ENCODE measurements around the gene DISP3.

DISP3 gene

GRCh38 chr1:11443043-11443442, 35.9 kb upstream of the DISP3 start:
- H3K4me2 ChIP-seq (ENCODE audit: insufficient read depth, low read length) = no peak overlapping the region

GRCh38 chr1:11443961-11444658, 34.8 kb upstream of the DISP3 start:
- no peak overlapping the region for H3K4me2 ChIP-seq (ENCODE audit: insufficient read depth, low read length)
- no peaks in the 10 kb centered on the region for H3K9me3 ChIP-seq (ENCODE audit: insufficient read depth, low read length, severe bottlenecking)
- H3K9ac ChIP-seq (ENCODE audit: low read depth, low read length) = no peak overlapping the region
- no peaks in the 10 kb centered on the region; the same call in 1 of the 2 replicates for H4K20me1 ChIP-seq (ENCODE audit: insufficient read depth, low read length)
- TF ChIP-seq CTCF (IDR thresholded peaks at IDR 0.05; ENCODE audit: borderline replicate concordance, extremely low read depth, low read length, poor library complexity, severe bottlenecking) = no peak
- TF ChIP-seq EZH2 (IDR thresholded peaks at IDR 0.05; ENCODE audit: borderline replicate concordance, low read depth, low read length, severe bottlenecking) = no peak
- H3K4me1 ChIP-seq (ENCODE audit: insufficient read depth, low read length) = no peaks in the 10 kb centered on the region
- peaks cover 12% of the 10 kb centered on the region for H3K27me3 ChIP-seq (ENCODE audit: insufficient read depth, low read length, poor library complexity)
- no peak for ATAC-seq (ENCODE audit: insufficient read depth, low read depth)
- no peak overlapping the region for H3K27ac ChIP-seq (ENCODE audit: low read length)
- H3K4me3 ChIP-seq (ENCODE audit: low read depth in 1 of 2, low read length in 2 of 2) = no peak overlapping the region
- H3K79me2 ChIP-seq (ENCODE audit: insufficient read depth, low read length) = no peaks in the 10 kb centered on the region
- H3K36me3 ChIP-seq (ENCODE audit: insufficient read depth, low read length) = no peaks in the 10 kb centered on the region
- no peak overlapping the region for H2AFZ ChIP-seq (ENCODE audit: low read depth, low read length)
- DNase-seq = no peak

More at GRCh38 chr1:11443043-11443442, 35.9 kb upstream of the DISP3 start:
- Histone ChIP-seq H3K9ac (ENCODE audit: low read depth, low read length) (no peak overlapping the region), H2AFZ (ENCODE audit: low read depth, low read length) (no peak overlapping the region), H3K4me1 (ENCODE audit: insufficient read depth, low read length) (no peaks in the 10 kb centered on the region), H3K36me3 (ENCODE audit: insufficient read depth, low read length) (no peaks in the 10 kb centered on the region), H3K9me3 (ENCODE audit: insufficient read depth, low read length, severe bottlenecking) (no peaks in the 10 kb centered on the region), H3K27me3 (ENCODE audit: insufficient read depth, low read length, poor library complexity) (peaks cover 12% of the 10 kb centered on the region), H4K20me1 (ENCODE audit: insufficient read depth, low read length) (no peaks in the 10 kb centered on the region; the same call in 1 of the 2 replicates), H3K27ac (ENCODE audit: low read length) (no peak overlapping the region), H3K79me2 (ENCODE audit: insufficient read depth, low read length) (no peaks in the 10 kb centered on the region), H3K4me3 (ENCODE audit: low read depth in 1 of 2, low read length in 2 of 2) (no peak overlapping the region)
- ATAC-seq (ENCODE audit: insufficient read depth, low read depth) = no peak
- TF ChIP-seq CTCF (IDR thresholded peaks at IDR 0.05; ENCODE audit: borderline replicate concordance, extremely low read depth, low read length, poor library complexity, severe bottlenecking) = no peak
- no peak for DNase-seq

GRCh38 chr1:11444907-11445306, 34.0 kb upstream of the DISP3 start:
- Histone ChIP-seq H2AFZ (ENCODE audit: low read depth, low read length) (no peak overlapping the region), H4K20me1 (ENCODE audit: insufficient read depth, low read length) (no peaks in the 10 kb centered on the region; the same call in 1 of the 2 replicates)

More at GRCh38 chr1:11444907-11445306, 34.0 kb upstream of the DISP3 start:
- Histone ChIP-seq H3K9ac (ENCODE audit: low read depth, low read length) (no peak overlapping the region), H3K4me3 (ENCODE audit: low read depth in 1 of 2, low read length in 2 of 2) (no peak overlapping the region), H3K79me2 (ENCODE audit: insufficient read depth, low read length) (no peaks in the 10 kb centered on the region), H3K9me3 (ENCODE audit: insufficient read depth, low read length, severe bottlenecking) (no peaks in the 10 kb centered on the region), H3K36me3 (ENCODE audit: insufficient read depth, low read length) (no peaks in the 10 kb centered on the region), H3K27me3 (ENCODE audit: insufficient read depth, low read length, poor library complexity) (peaks cover 12% of the 10 kb centered on the region), H3K27ac (ENCODE audit: low read length) (no peak overlapping the region), H3K4me1 (ENCODE audit: insufficient read depth, low read length) (no peaks in the 10 kb centered on the region), H3K4me2 (ENCODE audit: insufficient read depth, low read length) (no peak overlapping the region)
- ATAC-seq (ENCODE audit: insufficient read depth, low read depth) = no peak
- TF ChIP-seq EZH2 (IDR thresholded peaks at IDR 0.05; ENCODE audit: borderline replicate concordance, low read depth, low read length, severe bottlenecking) (no peak), CTCF (IDR thresholded peaks at IDR 0.05; ENCODE audit: borderline replicate concordance, extremely low read depth, low read length, poor library complexity, severe bottlenecking) (no peak)
- no peak for DNase-seq

All from DND-41 (cell line).